T47D (cell line): Measurements from ENCODE around the gene CD247.

Experiments
- DNase-seq, 2 experiments: peaks; one replicate each; pipeline versions ENCODE4 v3.0.0 to v3.0.0-alpha.2; 2011 to 2012; ENCODE audit warnings: low read depth in 1 of 2, low spot score in 1 of 2
- JUND ChIP-seq: IDR thresholded peaks from 2 replicates; pipeline ENCODE4 v1.6.1; 2012; ENCODE audit warnings: low read depth
- in situ Hi-C: cut with HindIII; loops from 2 replicates; pipeline ENCODE4 v1.10.0; 2016; ENCODE audit warnings: low sequenced_read_pairs, low pct_unique_long_range_greater_than_20kb

Gene CD247

GRCh38 chr1:167551362-167551761 lies 33.0 kb upstream of the CD247 start:
- DNase-seq = peak in 1 of 2 experiments; percentile 14
- no peak for TF ChIP-seq JUND
- in situ Hi-C loops = no loop called here

- DNase-seq = no peak
- no peak for TF ChIP-seq JUND
- in situ Hi-C loops = no loop called here
Measured at GRCh38 chr1:167548059-167548932, 30.0 kb upstream of the CD247 start.

GRCh38 chr1:167546935-167547334 lies 28.6 kb upstream of the CD247 start:
- DNase-seq = no peak
- no peak for TF ChIP-seq JUND
- in situ Hi-C loops = no loop called here

GRCh38 chr1:167545349-167545748 lies 27.0 kb upstream of the CD247 start:
- no peak for DNase-seq
- in situ Hi-C loops = no loop called here
- no peak for TF ChIP-seq JUND

DNA sequence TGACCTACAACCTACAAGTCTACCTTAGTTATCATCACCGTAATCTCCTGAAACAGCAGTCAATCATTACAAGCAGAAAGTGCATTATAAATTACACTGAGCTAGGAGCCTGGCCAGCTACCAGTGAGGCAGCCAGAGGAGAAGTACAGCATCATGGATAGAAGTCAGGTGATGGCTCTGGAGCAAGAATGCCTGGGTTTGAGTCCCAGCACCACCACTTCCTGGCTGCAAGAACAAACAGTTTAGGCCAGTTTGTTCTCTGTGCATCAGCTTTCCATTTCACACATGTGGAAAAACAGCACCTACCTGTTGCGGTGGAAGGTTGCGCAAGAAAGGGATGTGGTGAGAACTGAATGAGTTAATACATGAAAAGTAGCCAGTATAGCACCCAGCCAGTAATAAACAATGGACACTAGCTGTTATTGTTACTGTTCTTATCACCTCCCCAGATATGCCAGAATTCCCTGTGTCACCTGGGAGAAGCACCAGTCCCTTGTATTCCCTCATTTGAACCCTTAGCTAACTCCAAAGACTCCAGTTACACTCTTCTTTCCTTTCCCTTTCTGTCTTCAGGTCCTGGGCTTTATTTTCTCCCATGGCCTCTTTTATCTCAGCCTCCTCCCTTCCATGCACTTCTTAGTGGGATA lies 26.2 kb upstream of the CD247 start:
- TF ChIP-seq JUND = no peak
- in situ Hi-C loops = no loop called here
- DNase-seq = peak in 1 of 2 experiments; percentile 87

DNA sequence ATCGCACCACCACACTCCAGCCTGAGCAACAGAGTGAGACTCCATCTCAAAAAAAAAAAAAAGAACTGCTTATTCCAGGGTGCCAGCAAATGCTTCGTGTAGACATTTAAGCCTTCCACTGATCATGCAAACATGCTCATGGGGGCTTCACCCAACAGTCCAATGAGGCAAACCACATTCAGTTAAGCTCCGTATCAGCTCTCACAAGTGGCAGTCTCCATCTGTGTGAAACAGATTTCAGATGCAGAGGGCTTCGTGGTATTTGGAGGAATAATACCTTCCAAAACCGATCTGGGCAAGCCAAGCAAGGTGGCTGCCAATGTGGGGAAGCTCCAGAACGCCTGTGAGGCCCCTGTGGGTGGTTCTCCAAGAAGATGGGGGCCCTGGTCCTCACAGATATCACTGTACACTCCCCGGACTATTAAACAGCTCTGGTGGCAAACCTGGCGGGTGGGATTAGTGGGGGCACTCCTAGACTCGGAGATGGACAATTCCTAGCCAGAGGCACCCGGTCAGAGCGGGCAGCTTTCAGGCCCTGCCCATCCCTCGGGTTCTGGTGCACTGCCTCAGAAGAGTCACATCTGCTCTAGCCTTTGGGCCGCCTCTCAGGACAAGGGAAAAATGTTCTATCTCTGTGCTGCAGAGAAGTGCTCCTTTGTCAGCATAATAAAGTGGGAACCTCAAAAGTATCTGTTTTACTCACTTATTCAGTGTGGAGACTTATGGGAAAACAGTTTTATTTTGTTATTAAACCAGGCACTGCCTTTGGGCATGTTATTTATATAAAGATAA lies 25.1 kb upstream of the CD247 start:
- no peak for DNase-seq
- in situ Hi-C loops = no loop called here
- no peak for TF ChIP-seq JUND

DNA sequence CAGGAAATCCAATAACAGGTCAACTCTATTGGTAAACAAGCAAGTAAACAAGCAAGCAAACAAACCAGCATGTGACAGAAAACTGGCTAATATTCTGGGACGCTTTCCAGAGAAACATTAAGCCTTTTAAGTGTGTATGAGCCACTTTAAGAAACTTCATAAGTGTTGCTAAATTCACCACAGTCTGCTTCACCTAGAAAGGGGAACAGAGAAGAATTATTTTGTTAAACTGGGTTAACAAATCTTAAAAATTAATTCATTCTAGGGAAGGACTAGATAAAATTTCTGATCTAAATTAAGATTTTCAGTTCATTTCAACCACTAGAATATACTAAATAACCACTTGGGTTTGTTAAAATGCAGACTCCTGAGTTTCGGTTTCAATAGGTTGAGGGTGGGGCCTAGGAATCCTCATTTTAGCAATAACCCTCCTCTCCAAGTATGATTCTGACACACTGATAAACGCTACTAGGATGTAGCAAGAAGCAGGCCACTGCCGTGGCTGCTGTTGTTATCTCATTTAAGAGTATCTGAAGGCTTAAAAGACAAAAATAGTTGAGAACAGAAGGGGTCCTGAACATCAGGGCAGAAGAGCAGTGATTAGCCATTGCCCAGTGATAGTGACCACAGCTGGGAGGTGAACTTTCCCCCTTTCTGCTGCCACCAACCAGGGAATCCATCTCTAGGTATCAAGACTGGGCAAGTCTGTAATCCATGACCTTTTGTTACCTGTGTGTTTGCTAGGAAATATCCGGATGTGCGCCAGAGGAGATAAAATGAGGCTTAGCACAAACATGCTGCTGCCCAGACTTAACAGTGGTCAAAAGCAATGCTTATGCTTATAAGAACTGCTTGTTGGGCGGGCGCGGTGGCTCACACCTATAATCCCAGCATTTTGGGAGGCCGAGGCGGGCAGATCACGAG lies 24.0 kb upstream of the CD247 start:
- no peak for TF ChIP-seq JUND
- in situ Hi-C loops = no loop called here
- no peak for DNase-seq

DNA sequence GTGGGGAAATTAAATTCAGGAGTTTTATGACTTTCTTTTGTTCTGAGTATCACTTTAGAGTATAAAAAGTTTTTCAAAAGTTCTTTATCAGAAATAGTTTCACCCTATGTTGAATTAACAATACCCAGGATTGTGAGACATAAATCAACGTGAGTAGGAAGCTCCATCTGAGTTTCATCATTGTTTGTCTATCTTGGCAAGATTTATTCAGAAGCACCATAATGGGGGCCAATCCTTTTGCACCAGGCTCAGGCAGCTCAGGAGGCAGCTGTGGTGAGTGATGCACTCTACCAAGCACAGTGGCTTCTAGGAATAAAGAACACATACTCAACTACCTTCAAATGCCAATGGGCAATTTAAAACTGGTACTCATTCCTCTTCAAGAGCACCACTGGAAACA lies 23.3 kb upstream of the CD247 start:
- in situ Hi-C loops = no loop called here
- no peak for TF ChIP-seq JUND
- no peak for DNase-seq

DNA sequence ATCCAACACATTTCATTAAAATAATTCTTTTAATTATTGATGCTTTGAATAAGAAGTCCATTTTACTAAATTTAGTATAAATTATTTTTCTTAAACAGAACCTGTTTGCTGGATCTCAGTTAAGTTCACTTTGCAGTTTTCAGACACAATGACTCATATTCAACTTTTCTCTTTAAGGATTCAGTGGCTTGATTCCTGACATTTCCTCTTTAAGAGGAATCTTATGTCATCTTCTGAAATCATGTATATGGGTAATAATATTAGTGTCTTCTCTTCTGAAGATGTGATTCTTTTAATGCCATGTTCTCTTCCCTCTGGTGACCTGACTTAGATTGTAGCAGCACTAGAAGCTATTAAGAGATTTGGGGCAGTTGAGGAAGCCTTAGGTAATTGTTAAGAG lies 22.7 kb upstream of the CD247 start:
- no peak for TF ChIP-seq JUND
- DNase-seq = no peak
- in situ Hi-C loops = no loop called here

DNA sequence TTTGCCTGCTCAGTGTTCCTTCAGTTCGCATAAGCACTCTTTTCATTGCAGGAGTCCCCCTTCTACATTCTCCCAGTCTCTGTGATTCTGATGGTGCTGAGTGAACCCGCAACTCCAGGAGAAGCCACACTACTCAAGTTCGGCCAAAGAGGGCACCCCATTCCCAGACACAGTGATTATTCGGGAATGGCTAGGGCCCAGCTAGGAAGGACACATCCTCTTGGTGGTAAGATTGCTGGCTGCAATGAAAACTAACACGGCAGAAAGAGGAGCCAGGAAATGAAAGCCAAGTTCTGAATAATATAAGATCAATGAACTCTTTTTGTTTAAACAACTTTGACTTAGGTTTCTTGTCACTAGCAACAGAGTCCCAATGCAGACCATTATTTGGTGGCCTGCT lies 20.3 kb upstream of the CD247 start:
- in situ Hi-C loops = no loop called here
- peak in 1 of 2 experiments; percentile 44 for DNase-seq
- TF ChIP-seq JUND = no peak

GRCh38 chr1:167533851-167534300 lies 15.5 kb upstream of the CD247 start:
- TF ChIP-seq JUND = no peak
- DNase-seq = peak; percentile 84 to 85
- in situ Hi-C loops = no loop called here
